GM12891 (cell line): ENCODE measurements around the gene RIT1.

Experiments
- POLR2A ChIP-seq: IDR thresholded peaks from 2 replicates; pipeline ENCODE4 v1.6.1; 2011; ENCODE audit warnings: low read depth, low read length, control low read depth
- POLR2AphosphoS5 ChIP-seq: IDR thresholded peaks from 2 replicates; pipeline ENCODE4 v1.6.1; 2011; ENCODE audit warnings: low read depth, low read length, control low read depth

DNA sequence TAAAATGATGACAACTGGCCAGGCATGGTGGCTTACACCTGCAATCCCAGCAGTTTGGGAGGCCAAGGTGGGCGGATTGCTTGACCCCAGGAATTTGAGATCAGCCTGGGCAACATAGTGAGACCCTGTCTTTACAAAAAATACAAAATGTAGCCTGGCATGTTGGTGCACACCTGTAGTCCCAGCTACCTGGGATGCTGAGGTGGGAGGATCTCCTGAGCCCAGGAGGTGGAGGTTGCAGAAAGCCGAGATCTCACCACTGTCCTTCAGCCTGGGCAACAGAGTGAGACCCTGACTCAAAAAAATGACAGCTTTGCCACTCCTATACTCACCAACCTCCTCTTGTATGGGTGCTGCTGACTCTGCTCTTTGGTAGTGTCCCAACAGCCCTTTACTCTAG is 33.2 kb downstream of the RIT1 start:
- TF ChIP-seq POLR2AphosphoS5 = no peak
- TF ChIP-seq POLR2A = no peak
